ENCODE results near the gene CCDC194. TPM values are rescaled to one million over a fixed set of nuclear protein-coding genes. Genes with fewer than 3 reads are reported as not detected.

CCDC194 gene
- total RNA-seq, 1 donor from 2014 or later: not detected

GRCh38 chr19:17389957-17390664 is 3.9 kb downstream of the CCDC194 start:
- no peak for DNase-seq (ENCODE audit: low spot score in 2 of 2)
- H3K27me3 ChIP-seq: no peaks in the 10 kb centered on the region
- intact Hi-C loops (cut with DNase I): loop anchor here (2.0 kb wide), 3 partner anchors 53 to 97 kb away; partner anchors contain the start of gene GTPBP3
- TF ChIP-seq CTCF (IDR thresholded peaks at IDR 0.05): peak in 2 of 3 experiments; percentile 3 to 11
- H3K4me1 ChIP-seq: peaks cover 4 to 6% of the 10 kb centered on the region in 2 donors
- peaks cover 0 to 3% of the 10 kb centered on the region in 2 donors for H3K9me3 ChIP-seq
- no peaks in the 10 kb centered on the region for H3K36me3 ChIP-seq
- H3K27ac ChIP-seq: peak overlapping the region in 1 of 2 donors; percentile 32
- peak overlapping the region; percentile 45 to 71 for H3K4me3 ChIP-seq

- TF ChIP-seq CTCF (IDR thresholded peaks at IDR 0.05): no peak
- H3K27ac ChIP-seq: no peak overlapping the region
- H3K27me3 ChIP-seq: no peaks in the 10 kb centered on the region
- peaks cover 4 to 6% of the 10 kb centered on the region in 2 donors for H3K4me1 ChIP-seq
- H3K36me3 ChIP-seq: no peaks in the 10 kb centered on the region
- intact Hi-C loops (cut with DNase I): no loop called here
- H3K4me3 ChIP-seq: no peak overlapping the region
- H3K9me3 ChIP-seq: peaks cover 0 to 3% of the 10 kb centered on the region in 2 donors
- no peak for DNase-seq (ENCODE audit: low spot score in 2 of 2)
These were observed 4.7 kb downstream of the CCDC194 start for GRCh38 chr19:17389288-17389687.

- intact Hi-C loops (cut with DNase I): loop anchor here (1.0 kb wide), 1 partner anchor 40 kb away; no protein-coding TSS in a partner anchor
- peak in 1 of 2 donors; percentile 79 for DNase-seq (ENCODE audit: low spot score in 2 of 2)
- no peaks in the 10 kb centered on the region for H3K36me3 ChIP-seq
- H3K27me3 ChIP-seq: no peaks in the 10 kb centered on the region
- H3K27ac ChIP-seq: no peak overlapping the region
- no peak overlapping the region for H3K4me3 ChIP-seq
- H3K4me1 ChIP-seq: peaks cover 2 to 13% of the 10 kb centered on the region in 2 donors
- H3K9me3 ChIP-seq: peaks cover 0 to 3% of the 10 kb centered on the region in 2 donors
- TF ChIP-seq CTCF (IDR thresholded peaks at IDR 0.05): peak; percentile 93 to 95 (median 95)
These were observed 8.0 kb downstream of the CCDC194 start for GRCh38 chr19:17385878-17386611.

- intact Hi-C loops (cut with DNase I): no loop called here
- H3K36me3 ChIP-seq: no peaks in the 10 kb centered on the region
These were observed 13.4 kb downstream of the CCDC194 start for GRCh38 chr19:17380426-17381138.

More at GRCh38 chr19:17380426-17381138, 13.4 kb downstream of the CCDC194 start:
- Histone ChIP-seq H3K4me1 (peaks cover 2 to 13% of the 10 kb centered on the region in 2 donors), H3K27ac (no peak overlapping the region), H3K4me3 (no peak overlapping the region), H3K27me3 (no peaks in the 10 kb centered on the region), H3K9me3 (no peaks in the 10 kb centered on the region)
- no peak for DNase-seq (ENCODE audit: low spot score in 2 of 2)
- TF ChIP-seq CTCF (IDR thresholded peaks at IDR 0.05): no peak
